HepG2 (cell line): ENCODE data around the gene SIN3A.

Experiments
- ATF1 ChIP-seq: IDR thresholded peaks from 2 replicates; pipeline ENCODE4 v1.6.1; 2016; ENCODE audit warnings: mild to moderate bottlenecking, control low read depth
- CTCF ChIP-seq: sonication (generic); formaldehyde crosslinking; IDR thresholded peaks from 2 replicates; pipeline ENCODE4 v1.5.0; 2020; ENCODE audit warnings: mild to moderate bottlenecking, missing genetic modification reagents, moderate library complexity
- FOXA1 ChIP-seq, 2 experiments: fragments of 450-650 bp in 1 of 2; sonication (generic) in 1 of 2; formaldehyde crosslinking in 1 of 2; IDR thresholded peaks; 2 replicates each; pipeline versions ENCODE4 v1.4.0 to v1.6.1; 2016 to 2020; ENCODE audit warnings: missing genetic modification reagents in 1 of 2
- KDM1A ChIP-seq: IDR thresholded peaks from 2 replicates; pipeline ENCODE4 v1.6.1; 2016; ENCODE audit warnings: missing compliant biosample characterization
- NFIC ChIP-seq: IDR thresholded peaks from 2 replicates; pipeline ENCODE4 v1.6.1; 2012; ENCODE audit warnings: mild to moderate bottlenecking, low read length, inconsistent platforms
- PHF20 ChIP-seq: sonication (generic); formaldehyde crosslinking; IDR thresholded peaks from 2 replicates; pipeline ENCODE4 v1.5.0; 2020; ENCODE audit warnings: mild to moderate bottlenecking, missing genetic modification reagents
- POLR2A ChIP-seq, 2 experiments: IDR thresholded peaks; 2 replicates each; pipeline ENCODE4 v1.6.1; 2011; ENCODE audit warnings: low read depth in 2 of 2, low read length in 2 of 2, mild to moderate bottlenecking in 1 of 2, moderate library complexity in 1 of 2; ENCODE audit not compliant: insufficient read depth in 1 of 2
- POLR2AphosphoS5 ChIP-seq: IDR thresholded peaks from 2 replicates; pipeline ENCODE4 v1.6.1; 2012; ENCODE audit warnings: low read depth, low read length
- ZNF326 ChIP-seq: sonication (generic); formaldehyde crosslinking; IDR thresholded peaks from 2 replicates; pipeline ENCODE4 v1.4.0; 2020; ENCODE audit warnings: missing genetic modification reagents, borderline replicate concordance
- ZNF546 ChIP-seq: sonication (generic); formaldehyde crosslinking; conservative IDR thresholded peaks from 2 replicates; pipeline ENCODE4 v1.8.1; 2023; ENCODE audit warnings: mild to moderate bottlenecking, missing genetic modification reagents
- ZNF770 ChIP-seq: sonication (generic); formaldehyde crosslinking; IDR thresholded peaks from 2 replicates; pipeline ENCODE4 v1.5.0; 2020; ENCODE audit warnings: mild to moderate bottlenecking, missing genetic modification reagents
- ZNF773 ChIP-seq: sonication (generic); formaldehyde crosslinking; IDR thresholded peaks from 2 replicates; pipeline ENCODE4 v1.4.0; 2020; ENCODE audit warnings: missing genetic modification reagents, borderline replicate concordance
- ZSCAN5A ChIP-seq: sonication (generic); formaldehyde crosslinking; IDR thresholded peaks from 2 replicates; pipeline ENCODE4 v1.8.0; 2022; ENCODE audit warnings: mild to moderate bottlenecking, missing genetic modification reagents, borderline replicate concordance

GRCh38 chr15:75335705-75336355 lies 115.7 kb downstream of the SIN3A start, which contains the start of gene COMMD4:
- TF ChIP-seq POLR2AphosphoS5 (peak; percentile 72), ZNF546 (CRISPR knock-in tag) (no peak), POLR2A (IDR thresholded peaks at IDR 0.05; ENCODE audit: insufficient read depth in 1 of 2, low read depth in 2 of 2, low read length in 2 of 2) (peak; percentile 40 to 61; a peak in 2 of 4 replicates), NFIC (peak; percentile 92), FOXA1 (IDR thresholded peaks at IDR 0.05) (no peak), FOXA1 (CRISPR knock-in tag; IDR thresholded peaks at IDR 0.05) (no peak), PHF20 (CRISPR knock-in tag) (peak; percentile 99), ZNF770 (no peak), CTCF (CRISPR knock-in tag) (peak; percentile 29; the same call in 1 of the 2 replicates), KDM1A (no peak), ZSCAN5A (CRISPR knock-in tag) (no peak), ATF1 (peak; percentile 50), ZNF773 (CRISPR knock-in tag) (no peak), ZNF326 (CRISPR knock-in tag) (no peak)
